Activated T-cell treated with anti-CD3 and anti-CD28 coated beads for 1 hour (primary cell): ENCODE data around the gene SOX21.

Experiments
- DNase-seq: peaks from one replicate; pipeline ENCODE4 v3.0.0-alpha.2; 2020; ENCODE audit warnings: low read depth

SOX21 gene

DNA sequence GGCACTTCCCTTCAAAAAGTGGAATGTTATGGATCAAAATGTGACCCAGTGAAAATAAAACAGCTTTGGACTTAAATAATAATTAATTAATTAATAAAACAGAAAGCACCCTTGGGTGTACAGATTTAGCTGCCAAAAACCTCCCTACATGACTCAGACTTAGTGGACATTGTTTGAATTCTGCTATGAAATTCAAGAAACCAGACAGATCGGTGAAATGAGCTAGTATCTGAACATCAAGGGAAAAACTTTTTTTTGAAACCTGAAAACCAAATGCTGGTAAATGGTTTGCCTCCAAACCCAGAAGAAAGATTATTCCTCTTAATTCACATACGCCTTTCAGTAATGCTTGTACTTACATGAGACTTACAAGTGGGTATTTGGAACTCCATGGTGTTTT is 33.5 kb downstream of the SOX21 start:
- no peak for DNase-seq

DNA sequence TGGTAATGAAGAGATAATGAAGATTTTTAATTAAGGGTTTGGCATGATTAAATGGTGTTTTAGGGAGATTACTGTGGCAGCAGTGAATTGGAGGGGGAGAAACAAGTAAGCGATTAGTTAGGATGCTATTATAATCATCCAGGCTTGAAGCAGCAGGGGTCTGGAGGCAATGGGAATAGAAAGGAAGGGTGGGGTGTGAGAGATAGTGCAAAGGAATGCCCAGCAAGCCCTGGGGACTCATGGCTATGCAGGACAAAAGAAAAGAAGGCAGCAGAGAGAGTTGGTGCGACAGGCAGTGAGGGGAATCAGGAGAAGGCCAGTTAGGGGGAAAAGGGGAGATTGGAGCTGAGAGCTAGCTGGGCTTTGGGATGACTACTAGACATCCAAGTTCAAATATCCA is 34.5 kb downstream of the SOX21 start:
- no peak for DNase-seq

DNA sequence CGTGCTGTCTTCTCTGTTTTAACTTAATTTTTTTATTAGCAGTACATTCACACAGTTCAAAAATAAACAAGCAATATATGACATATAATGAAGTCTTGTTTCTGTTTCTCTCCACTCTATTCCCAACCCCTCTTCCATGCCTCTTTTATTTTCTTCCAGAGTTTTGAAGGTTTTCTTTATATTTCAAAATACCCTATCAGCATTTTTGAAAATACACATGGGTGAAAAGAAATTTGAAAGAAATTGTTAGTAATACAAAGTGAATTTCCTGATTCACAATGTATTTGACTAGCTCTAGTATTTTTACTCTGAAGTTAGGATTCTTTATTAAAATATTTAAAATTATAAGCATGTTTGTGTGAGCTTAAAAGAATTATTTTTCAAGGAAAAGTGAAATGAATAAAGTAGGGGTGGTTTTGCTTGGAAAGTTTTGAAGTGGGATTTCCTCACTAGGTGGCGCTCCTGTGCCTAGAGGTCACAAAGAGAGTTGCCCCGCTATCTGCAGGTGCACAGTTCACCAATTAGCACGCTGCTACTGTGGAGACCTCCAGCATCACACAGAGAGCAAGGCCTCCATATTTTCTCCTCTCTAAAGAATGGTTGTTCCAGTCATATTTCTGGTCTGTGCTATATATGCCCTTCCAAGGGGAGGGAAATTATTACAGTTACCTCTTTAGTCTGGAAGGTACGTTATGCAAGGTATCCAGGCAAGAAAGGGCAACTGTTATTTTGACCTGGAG is 37.6 kb downstream of the SOX21 start:
- peak; percentile 42 for DNase-seq

DNA sequence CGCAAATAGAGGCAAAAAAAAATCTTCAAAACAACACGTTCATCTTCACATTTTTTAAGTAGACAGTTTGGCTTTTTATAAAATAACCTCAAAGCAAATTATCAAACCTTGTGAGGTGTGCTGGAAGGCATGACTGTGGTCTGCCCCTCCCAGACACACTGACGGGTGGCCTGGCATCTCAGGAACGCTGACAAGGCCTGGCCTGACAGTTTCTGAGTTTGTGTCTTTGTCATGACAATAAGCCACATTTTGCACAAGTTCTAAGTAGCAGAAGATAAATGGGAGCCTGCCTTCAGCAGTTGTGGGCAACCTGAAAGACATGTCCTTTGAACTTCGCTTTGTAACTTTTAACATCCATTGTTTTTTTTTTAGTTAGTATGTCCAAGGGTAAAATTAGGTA is 38.5 kb downstream of the SOX21 start:
- no peak for DNase-seq

DNA sequence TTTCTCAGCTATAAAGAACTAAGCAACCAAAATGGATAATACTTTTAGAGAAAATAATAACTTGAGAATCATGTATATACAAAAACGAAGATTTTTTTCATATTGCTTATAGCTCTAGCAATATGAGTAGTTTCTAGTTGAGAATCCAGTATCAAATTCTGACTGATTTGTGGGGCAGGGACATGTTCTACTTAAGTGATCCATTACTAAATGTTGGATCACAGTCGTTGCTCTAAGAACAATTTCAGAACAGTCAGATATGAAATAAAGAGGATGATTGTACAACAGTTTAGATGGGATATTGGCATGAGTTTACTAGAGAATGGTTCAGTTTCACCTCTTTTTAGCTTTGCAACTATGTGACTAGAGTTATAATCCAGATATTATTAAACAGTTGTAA is 39.9 kb downstream of the SOX21 start:
- DNase-seq: no peak

DNA sequence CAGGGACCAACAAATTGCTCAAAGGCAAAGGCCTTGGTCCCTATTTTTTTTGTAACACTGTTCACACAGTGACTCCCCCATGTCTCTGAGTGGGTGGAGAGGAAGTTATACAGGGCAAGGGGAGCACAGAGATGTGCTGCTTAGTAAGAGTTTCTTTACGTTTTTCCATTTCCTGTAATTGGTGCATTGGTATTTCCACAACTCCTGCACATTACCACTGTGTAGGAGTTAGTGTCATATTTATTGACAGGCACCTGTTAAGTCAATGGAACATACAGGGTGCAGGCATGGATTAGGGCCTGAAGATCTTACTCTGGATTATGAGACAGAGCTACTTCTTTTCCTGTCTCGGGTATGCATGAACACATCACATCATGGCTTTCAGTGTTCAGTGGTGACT is 45.2 kb downstream of the SOX21 start:
- no peak for DNase-seq

DNA sequence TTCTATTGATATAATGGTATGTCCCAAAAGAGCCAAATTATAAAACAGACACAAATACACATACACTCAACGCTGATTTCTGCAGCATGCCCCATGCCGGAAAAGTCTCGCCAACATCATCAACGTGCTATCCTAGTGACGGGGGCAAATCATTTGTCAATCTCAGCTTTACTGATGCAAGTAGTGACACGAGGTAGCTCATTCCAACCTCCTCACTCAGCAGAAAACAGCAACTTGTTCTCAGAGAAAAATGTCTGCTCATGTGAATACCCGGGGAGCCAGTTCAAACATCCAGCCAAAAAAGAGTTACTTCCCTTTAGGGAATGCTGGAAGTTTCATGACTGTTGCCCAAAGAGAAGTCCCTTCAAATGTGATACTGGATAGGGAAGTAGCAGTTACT is 46.3 kb downstream of the SOX21 start:
- no peak for DNase-seq

DNA sequence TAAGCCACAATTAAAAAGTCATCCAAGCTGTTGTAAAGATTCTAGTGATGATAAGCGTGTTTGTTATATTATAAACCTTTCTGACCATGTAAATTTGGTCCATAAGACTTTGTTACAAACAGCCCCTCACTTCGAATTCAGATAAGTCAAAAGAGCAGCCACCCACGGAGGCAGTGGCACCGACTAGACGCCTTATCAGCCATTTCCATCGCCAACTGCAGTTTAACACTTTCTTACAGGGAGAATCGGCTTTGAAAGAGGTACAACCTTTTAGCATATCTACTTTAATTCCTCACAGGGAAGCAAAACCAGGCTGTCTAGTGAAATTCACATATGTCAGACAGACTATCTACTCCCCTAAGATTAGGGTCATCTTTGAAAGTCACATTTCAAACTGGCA is 47.5 kb downstream of the SOX21 start:
- DNase-seq: no peak

DNA sequence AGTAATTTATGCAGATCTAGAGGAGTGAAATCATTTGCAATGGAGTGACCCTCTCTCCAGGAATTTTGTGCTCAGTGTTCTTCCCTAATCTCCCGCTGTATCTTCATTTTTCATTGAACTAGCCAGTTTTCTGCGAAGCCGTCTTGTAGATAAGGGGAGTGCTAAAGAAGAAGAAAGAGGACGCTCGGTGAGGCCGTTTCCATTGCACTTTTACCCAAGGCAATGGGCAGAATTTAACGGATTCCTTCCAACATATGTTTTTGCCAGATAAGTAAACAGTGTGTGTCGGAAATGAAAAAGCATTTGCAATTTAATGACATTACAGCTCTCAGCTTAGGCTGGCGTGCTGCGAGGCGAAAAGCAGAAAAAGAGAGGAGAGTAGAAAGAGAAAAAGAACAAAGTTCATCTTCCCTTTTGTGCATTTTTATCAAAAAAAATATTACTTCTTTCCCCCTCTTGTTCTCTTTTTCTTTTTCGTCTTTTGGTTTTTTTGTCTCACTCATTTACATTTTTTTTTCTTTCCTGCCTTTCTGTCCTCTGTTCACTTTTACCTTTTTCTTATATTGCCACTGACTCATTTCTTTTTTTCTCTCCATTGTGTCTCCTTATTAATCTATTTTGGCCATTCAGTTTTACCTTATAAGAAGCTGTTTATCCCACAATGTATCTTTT is 49.9 kb downstream of the SOX21 start:
- no peak for DNase-seq

DNA sequence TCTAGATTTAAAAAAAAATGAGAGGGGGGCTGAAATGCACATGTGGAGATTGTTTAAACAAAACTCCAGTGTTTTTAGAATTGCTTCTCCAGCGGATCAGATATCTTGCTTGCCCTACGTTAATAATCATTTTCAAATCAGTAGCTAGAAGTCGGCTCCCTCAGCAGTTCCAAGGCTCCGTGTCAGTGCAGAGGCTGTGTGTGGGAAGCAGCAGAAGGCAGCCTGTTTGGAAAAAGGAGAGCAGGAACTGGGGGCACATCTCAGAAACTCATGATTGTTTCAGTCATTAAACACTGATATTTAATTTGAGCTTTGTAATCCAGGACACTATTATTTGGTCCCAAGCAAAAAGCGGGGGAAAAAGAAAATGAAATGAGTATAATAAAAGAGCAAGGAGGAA is 50.9 kb downstream of the SOX21 start:
- no peak for DNase-seq

DNA sequence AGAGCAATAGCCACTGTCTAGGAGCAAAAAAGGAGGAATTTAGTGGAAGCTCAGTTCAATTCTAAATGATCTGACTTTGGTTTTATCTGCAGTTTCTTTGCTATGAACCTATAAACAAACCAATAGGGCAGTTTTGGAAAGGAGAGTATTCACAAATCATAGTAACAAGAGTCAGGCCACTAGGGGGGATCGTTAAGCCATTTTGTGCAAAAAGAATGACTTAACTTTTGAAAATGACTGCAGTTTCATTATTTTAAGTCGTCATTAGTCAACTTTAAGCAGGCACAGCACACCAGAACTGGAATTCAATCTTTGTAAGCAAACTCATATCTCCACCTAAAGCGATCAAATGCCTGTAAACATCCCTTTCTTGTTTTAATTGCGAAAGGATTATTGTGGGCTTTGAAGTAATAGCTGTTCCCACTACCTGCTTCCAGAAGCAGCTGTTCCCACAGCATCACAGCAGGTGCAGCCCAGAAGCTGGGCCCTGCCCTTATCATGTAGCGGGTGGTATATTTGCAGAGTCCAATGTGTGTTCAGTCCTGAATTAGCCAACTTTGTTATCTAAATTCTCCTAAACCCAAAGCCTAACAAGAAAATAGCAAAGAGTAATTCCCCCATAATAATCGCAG is 51.5 kb downstream of the SOX21 start:
- DNase-seq: no peak
